Gastroesophageal sphincter (tissue), 2 donors: ENCODE measurements around the gene OR10W1.

Experiments
- EP300 ChIP-seq: sonication (generic); formaldehyde crosslinking; IDR thresholded peaks from one replicate; pipeline ENCODE4 v1.6.1; 2017; ENCODE audit warnings: antibody characterized with exemption, mild to moderate bottlenecking
- POLR2A ChIP-seq, 2 donors: fragments of 450-650 bp; IDR thresholded peaks; one replicate each; pipeline ENCODE4 v1.6.1; 2017; ENCODE audit warnings: antibody characterized with exemption in 2 of 2, mild to moderate bottlenecking in 2 of 2, moderate library complexity in 1 of 2

DNA sequence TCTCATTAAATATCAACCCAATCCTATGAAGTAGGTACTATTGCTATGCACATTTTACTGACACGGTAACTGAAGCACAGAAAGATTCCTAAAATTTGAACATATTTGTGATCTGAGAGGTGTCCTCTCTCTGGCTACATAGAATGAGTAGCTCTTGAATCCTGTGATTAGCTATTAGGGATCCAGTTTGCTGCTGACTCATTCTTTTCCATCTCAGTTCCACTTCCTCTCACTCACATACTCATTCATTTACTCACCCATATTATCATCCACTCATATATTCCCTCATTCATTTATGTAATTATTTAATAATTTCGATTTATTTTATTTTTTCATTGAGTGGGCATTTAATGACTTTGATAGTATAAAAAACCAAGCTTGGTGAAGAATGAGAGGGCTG lies 48.1 kb upstream of the OR10W1 start:
- no peak for TF ChIP-seq EP300
- TF ChIP-seq POLR2A (IDR thresholded peaks at IDR 0.05): no peak
